Esophagus muscularis mucosa (tissue), 4 donors: Measurements from ENCODE around the gene EIF4E2.

Experiments used
- EP300 ChIP-seq: sonication (generic); formaldehyde crosslinking; IDR thresholded peaks from one replicate; pipeline ENCODE4 v1.6.1; 2017; ENCODE audit warnings: antibody characterized with exemption
- POLR2A ChIP-seq: fragments of 450-650 bp; IDR thresholded peaks from one replicate; pipeline ENCODE4 v1.6.1; 2017; ENCODE audit warnings: antibody characterized with exemption, moderate library complexity, mild to moderate bottlenecking, low read depth
- POLR2AphosphoS5 ChIP-seq, 2 donors: sonication (generic); formaldehyde crosslinking; IDR thresholded peaks; one replicate each; pipeline ENCODE4 v1.6.1; 2017; ENCODE audit warnings: antibody characterized with exemption in 2 of 2
- TF ChIP-seq, protein P1 (sequence below), 3 experiments: fragments of 200-600 bp in 2 of 3; fragments of 450-650 bp in 1 of 3; sonication (generic) in 2 of 3; IDR thresholded peaks; one replicate each; pipeline ENCODE4 v1.5.1; 2017 to 2019; ENCODE audit warnings: antibody characterized with exemption in 3 of 3, mild to moderate bottlenecking in 2 of 3, moderate library complexity in 1 of 3

- TF ChIP-seq POLR2AphosphoS5 (IDR thresholded peaks at IDR 0.05) (no peak), POLR2A (no peak), EP300 (no peak)
- TF ChIP-seq, protein P1, sequence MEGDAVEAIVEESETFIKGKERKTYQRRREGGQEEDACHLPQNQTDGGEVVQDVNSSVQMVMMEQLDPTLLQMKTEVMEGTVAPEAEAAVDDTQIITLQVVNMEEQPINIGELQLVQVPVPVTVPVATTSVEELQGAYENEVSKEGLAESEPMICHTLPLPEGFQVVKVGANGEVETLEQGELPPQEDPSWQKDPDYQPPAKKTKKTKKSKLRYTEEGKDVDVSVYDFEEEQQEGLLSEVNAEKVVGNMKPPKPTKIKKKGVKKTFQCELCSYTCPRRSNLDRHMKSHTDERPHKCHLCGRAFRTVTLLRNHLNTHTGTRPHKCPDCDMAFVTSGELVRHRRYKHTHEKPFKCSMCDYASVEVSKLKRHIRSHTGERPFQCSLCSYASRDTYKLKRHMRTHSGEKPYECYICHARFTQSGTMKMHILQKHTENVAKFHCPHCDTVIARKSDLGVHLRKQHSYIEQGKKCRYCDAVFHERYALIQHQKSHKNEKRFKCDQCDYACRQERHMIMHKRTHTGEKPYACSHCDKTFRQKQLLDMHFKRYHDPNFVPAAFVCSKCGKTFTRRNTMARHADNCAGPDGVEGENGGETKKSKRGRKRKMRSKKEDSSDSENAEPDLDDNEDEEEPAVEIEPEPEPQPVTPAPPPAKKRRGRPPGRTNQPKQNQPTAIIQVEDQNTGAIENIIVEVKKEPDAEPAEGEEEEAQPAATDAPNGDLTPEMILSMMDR (IDR thresholded peaks at IDR 0.05): no peak
Observed at GRCh38 chr2:232545511-232546375, 4.7 kb upstream of the EIF4E2 start.
